Urinary bladder (tissue), 4 donors: ENCODE measurements around the gene CEP250. TPM values are rescaled to one million over a fixed set of nuclear protein-coding genes. Genes with fewer than 3 reads are reported as not detected.
"Not testable (repeated sequence)": the region's sequence is repeated elsewhere in the genome, so short reads cannot be mapped to it uniquely, and the experiment has no call there.

ENCODE experiments used
- DNase-seq: peaks from one replicate; pipeline ENCODE4 v3.0.0-alpha.2; 2015; ENCODE audit errors: extremely low spot score
- H3K27ac ChIP-seq: one replicate; pipeline ENCODE4 v1.5.1; 2013; ENCODE audit warnings: low read depth, mild to moderate bottlenecking, moderate library complexity
- H3K36me3 ChIP-seq: one replicate; pipeline ENCODE4 v1.6.1; 2013; ENCODE audit warnings: mild to moderate bottlenecking, moderate library complexity; ENCODE audit not compliant: insufficient read depth
- H3K4me1 ChIP-seq: one replicate; pipeline ENCODE4 v1.6.1; 2013; ENCODE audit warnings: mild to moderate bottlenecking, moderate library complexity; ENCODE audit not compliant: insufficient read depth
- H3K4me3 ChIP-seq: one replicate; pipeline ENCODE4 v1.5.1; 2013; ENCODE audit warnings: low read depth, low read length
- WGBS: extraction: QIAGEN DNeasy Blood & Tissue Kit; methylation state at CpG from one replicate; pipeline ENCODE4 v1.1.7; 2013; 5-methylcytosine and 5-hydroxymethylcytosine counted together
- polyA plus RNA-seq: library from polyadenylated mRNA; stranded (reverse); fragments of 200-250 nt; gene quantifications from one replicate; pipeline ENCODE4 v1.2.3, GENCODE V29; 2013
- total RNA-seq: library from RNA; depleted of rRNA; stranded (reverse); fragments of >200 nt; gene quantifications from one replicate; pipeline ENCODE4 v1.2.3, GENCODE V29; 2014
- donor health status: healthy with polysubstance abuse.
- donor health status: healthy.

CEP250 gene
- total and polyA plus RNA-seq, 2 donors = 15.7 to 18.3 TPM

DNA sequence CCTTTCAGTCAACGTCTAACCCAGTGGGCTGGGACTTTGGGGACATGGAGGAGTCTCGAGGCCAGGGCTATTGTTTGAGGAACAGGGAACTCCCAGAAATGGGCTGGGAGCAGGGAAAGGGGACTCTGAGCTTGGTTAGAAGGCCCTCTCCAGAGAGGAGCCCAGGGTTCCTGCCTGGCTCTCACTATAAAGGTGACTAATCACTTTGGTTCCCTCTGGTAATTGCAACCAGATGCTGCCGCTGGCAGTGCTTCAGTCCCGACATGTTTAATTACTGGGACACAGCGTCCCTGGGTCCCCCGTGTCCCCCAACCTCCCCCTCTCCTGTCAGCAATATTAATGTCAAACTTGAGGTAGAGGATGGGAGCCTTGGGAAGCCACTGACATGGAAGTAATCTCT lies 12.4 kb upstream of the CEP250 start:
- Histone ChIP-seq H3K4me1 (no peaks in the 10 kb centered on the region), H3K4me3 (no peak overlapping the region), H3K36me3 (no peaks in the 10 kb centered on the region), H3K27ac (no peak overlapping the region)
- 27% methylated on average over 6 of the region's 6 CpGs for WGBS
- no peak for DNase-seq

DNA sequence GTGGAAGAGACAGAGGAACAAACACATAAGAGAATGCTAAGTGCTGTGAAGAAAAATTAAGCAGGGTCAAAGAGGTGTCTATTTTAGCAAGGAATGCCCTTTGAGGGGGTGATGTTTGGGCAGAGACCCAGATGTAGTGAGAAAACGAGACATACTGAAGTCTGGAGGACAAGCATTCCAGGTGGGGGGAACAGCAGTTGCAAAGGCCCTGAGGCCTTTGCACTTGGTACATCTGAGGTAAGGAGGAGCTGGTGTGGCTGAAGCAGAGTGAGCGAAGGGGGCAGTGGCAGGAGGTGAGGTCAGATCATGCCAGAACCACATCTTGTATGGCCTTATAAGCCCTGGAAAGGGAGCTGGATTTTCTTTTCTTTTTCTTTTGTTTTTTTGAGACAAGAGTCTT lies 11.2 kb upstream of the CEP250 start:
- Histone ChIP-seq H3K4me3 (no peak overlapping the region), H3K4me1 (no peaks in the 10 kb centered on the region), H3K27ac (no peak overlapping the region), H3K36me3 (no peaks in the 10 kb centered on the region)
- 81% methylated on average over 2 of the region's 2 CpGs for WGBS
- DNase-seq = no peak

DNA sequence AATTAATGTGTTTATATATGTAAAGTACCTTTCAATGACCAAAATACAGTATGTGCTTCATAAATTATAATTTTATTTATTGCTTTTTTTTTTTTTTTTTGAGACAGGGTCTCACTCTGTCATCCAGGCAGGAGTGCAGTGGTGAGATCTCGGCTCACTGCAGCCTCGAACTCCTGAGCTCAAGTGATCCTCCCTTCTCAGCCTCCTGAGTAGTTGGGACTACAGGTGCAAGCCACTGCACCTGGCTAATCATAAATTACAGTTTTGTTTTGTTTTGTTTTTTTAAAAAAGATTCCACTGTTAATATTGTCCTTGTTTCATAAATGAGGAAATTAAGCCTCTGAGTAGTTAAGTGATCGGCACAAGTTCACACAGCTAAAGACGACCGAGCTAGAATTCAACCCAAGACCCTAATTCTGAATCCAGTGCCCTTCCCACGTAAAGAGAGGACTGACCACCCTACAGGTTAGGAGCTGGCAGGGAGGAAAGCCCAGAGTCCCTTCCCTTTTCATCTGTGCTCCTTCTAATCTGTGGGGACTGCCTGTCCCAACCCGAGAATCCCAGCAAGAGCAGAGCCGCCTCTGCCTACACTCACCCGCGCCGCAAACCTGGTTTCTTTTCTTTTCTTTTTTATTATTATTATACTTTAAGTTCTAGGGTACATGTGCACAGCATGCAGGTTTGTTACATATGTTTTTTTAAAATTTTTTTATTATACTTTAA lies 8.9 kb upstream of the CEP250 start:
- H3K27ac ChIP-seq = no peak overlapping the region
- H3K4me3 ChIP-seq = no peak overlapping the region
- 55% methylated on average over 11 of the region's 11 CpGs for WGBS
- H3K36me3 ChIP-seq = no peaks in the 10 kb centered on the region
- no peaks in the 10 kb centered on the region for H3K4me1 ChIP-seq
- DNase-seq = no peak

DNA sequence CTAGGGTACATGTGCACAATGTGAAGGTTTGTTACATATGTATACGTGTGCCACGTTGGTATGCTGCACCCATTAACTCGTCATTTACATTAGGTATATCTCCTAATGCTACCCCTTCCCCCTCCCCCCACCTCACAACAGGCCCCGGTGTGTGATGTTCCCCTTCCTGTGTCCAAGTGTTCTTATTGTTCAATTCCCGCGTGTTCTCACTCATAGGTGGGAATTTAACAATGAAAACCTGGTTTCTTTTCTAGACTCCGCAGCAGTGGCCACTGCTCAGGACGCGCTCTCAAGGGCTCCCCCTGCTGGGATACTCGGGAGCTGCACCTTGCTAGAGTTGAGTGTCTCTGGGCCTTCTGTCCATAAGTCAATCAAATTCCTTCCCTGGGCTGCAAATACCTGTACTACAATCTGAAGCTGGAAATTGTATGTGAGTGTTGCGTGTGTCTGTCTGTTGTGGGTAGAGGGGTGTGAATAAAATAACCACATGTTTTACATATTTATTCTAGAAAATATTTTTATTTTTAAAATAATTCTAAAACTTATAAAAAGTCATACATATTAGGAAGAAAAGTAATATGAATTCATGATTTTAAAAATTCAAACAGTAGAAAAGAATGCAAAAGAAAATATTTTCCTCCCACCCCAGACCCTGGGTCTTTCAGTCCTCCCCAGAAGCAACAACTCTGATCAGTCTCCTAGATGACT lies 8.2 kb upstream of the CEP250 start:
- Histone ChIP-seq H3K4me1 (no peaks in the 10 kb centered on the region), H3K4me3 (peak overlapping the region; percentile 16)
- 2% methylated on average over 11 of the region's 11 CpGs for WGBS

DNA sequence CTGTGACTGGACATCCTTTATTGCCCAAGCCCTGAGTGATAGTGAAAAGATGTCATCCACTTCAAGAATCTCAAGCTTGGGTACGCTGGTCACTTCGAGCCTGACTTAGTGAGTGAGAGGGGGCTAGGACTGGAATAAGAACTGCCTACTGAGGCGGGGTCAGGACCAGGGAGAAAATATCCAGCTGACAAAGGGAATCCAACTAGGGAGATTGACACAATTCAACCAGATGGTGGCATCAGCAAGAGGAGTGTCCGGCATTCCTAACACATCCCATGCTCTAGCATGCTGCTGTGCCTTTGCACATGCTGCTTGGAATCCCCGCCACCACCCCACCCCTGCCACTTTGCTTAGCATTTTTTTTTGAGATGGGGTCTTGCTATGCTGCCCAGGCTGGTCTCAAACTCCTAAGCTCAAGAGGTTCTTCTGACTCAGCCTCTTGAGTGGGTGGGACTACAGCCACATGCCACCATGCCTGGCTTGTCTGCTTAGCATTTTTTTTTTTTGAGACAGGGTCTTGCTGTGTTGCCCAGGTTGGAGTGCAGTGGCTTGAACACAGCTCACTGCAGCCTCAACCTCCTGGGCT lies 6.5 kb upstream of the CEP250 start:
- 93% methylated on average over 5 of the region's 5 CpGs for WGBS
- Histone ChIP-seq H3K27ac (no peak overlapping the region), H3K36me3 (no peaks in the 10 kb centered on the region), H3K4me3 (no peak overlapping the region), H3K4me1 (no peaks in the 10 kb centered on the region)
- no peak for DNase-seq

More for the DNA sequence above, 8.2 kb upstream of the CEP250 start:
- H3K27ac ChIP-seq = no peak overlapping the region
- DNase-seq = peak; percentile 64
- H3K36me3 ChIP-seq = no peaks in the 10 kb centered on the region

DNA sequence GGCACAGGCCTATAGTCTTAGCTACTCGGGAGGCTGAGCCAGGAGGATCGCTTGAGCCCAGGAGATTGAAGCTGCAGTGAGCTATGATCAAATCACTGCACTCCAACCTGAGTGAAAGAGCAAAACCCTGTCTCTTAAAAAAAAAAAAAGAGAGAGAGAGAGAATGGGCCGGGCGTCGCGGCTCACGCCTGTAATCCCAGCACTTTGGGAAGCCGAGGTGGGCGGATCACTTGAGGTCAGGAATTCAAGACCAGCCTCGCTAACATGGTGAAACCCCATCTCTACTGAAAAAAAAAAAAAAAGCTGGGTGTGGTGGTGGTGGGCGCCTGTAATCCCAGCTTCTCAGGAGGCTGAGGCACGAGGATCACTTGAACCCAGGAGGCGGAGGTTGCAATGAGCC lies 5.5 kb upstream of the CEP250 start:
- WGBS = 82% methylated on average over 13 of the region's 13 CpGs
- not testable (repeated sequence) for DNase-seq, H3K4me3 ChIP-seq, H3K4me1 ChIP-seq, H3K27ac ChIP-seq, H3K36me3 ChIP-seq

DNA sequence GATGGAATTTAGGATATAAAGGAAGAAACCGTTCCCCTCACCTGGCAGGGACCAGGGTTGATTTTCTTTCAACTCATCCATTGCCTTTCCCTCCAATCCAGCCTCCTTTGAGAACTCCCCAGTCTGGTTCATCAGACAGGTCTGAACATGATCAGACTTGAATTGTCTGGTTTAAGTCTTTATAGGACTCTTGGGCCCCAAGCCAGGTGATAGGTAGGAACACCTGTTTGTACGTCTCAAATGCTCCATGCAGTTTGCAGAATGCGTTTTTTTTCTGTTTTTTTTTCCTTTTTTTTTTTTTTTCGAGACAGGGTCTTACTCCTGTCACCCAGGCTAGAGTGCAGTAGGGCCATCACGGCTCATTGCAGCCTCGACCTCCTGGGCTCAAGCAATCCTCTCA lies 4.1 kb upstream of the CEP250 start:
- H3K36me3 ChIP-seq = peaks cover 1% of the 10 kb centered on the region
- 83% methylated on average over 6 of the region's 6 CpGs for WGBS
- H3K4me1 ChIP-seq = no peaks in the 10 kb centered on the region
- H3K27ac ChIP-seq = no peak overlapping the region
- peak; percentile 76 for DNase-seq
- H3K4me3 ChIP-seq = no peak overlapping the region

DNA sequence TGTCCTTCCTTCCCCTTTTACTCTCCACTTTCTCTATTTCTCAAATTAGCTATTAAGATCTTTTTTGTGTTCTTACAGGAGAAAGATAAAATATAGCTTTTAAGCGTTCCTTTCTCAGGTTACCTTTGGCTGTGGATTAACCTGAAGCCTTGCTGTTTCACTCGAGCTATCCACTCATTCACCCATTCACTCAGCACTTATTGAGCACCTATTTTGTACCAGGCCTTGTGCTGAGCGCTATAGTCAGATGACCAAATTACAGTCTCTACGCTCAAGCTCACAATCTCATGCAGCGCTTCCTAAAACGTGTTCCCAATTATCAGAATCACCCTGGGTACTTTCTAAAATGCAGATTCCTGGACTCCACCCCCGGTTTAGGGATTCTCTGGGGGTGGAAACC lies 1.8 kb upstream of the CEP250 start:
- no peaks in the 10 kb centered on the region for H3K4me1 ChIP-seq
- 92% methylated on average over 7 of the region's 7 CpGs for WGBS
- no peak for DNase-seq
- H3K4me3 ChIP-seq = no peak overlapping the region
- H3K27ac ChIP-seq = no peak overlapping the region
- peaks cover 1% of the 10 kb centered on the region for H3K36me3 ChIP-seq

DNA sequence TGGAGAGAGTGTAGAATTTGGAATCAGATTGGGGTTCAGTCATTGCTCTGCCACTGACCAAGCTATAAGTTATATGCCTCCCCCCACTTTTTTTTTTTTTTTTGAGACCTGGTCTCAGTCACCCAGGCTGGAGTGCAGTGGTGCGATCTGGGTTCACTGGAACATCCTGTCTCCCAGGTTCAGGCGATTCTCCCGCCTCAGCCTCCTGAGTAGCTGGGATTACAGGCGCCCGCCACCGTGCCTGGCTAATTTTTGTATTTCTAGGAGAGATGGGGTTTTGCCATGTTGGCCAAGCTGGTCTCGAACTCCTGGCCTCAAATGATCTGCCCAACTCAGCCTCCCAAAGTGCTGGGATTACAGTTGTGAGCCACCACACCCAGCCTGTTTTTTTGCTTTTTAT lies 1.3 kb downstream of the CEP250 start:
- not testable (repeated sequence) for H3K36me3 ChIP-seq, H3K4me3 ChIP-seq, H3K4me1 ChIP-seq, H3K27ac ChIP-seq, DNase-seq
- 98% methylated on average over 7 of the region's 7 CpGs for WGBS

DNA sequence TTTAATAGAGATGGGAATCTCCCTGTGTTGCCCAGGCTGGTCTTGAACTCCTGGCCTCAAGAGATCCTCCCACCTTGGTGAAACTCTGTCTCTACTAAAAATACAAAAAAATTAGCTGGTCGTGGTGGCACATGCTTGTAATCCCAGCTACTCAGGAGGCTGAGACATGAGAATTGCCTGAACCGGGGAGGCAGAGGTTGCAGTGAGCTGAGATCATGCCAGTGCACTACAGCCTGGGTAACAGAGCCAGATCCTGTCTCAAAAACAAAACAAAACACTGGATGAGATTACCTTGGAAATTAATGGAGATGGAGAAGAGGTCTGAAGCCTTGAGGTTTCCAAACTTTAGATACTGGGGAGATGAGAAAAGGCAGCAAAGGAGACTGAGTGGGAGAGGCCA lies 2.1 kb downstream of the CEP250 start:
- 84% methylated on average over 2 of the region's 2 CpGs for WGBS
- not testable (repeated sequence) for H3K4me1 ChIP-seq, H3K27ac ChIP-seq, H3K4me3 ChIP-seq, DNase-seq, H3K36me3 ChIP-seq

DNA sequence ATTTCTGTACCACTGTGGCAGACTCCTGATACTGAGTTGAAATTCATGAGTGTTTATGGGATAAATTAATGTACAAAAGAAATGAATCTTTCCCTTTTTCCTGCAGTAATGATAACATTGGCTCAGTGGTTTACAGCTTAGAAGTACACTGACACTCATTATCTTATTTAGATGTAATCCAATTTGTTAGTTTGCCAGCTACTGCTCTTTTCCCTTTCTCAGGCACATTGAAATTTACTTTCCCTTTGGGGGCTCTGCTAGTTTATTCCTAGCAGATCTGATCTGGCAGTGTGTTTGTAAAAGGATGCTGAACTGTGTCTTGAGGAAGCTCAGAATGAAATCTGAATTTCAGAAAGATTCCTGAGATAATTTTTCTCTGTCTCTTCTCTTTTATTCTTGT lies 3.0 kb downstream of the CEP250 start:
- no peak for DNase-seq
- Histone ChIP-seq H3K4me3 (no peak overlapping the region), H3K27ac (no peak overlapping the region)

DNA sequence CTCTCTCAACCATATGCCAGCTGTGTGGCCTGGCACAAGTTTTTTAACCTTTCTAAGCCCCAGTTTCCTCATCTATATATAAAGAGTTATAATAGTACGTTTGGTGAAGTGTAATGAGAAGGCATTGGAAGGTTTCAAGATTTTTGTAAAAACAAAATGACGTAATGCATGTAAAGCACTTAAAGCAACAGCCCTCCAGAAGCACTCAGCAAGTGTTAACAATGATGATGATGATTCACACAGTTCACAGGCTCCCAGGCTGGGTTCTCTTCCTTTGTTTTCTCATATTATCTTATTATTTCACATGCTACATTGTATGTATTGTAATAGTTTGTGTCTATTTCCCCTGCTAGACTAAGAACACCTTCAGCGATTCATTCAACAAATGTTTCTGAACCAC lies 6.2 kb downstream of the CEP250 start:
- no peaks in the 10 kb centered on the region for H3K36me3 ChIP-seq
- H3K27ac ChIP-seq = no peak overlapping the region
- no peaks in the 10 kb centered on the region for H3K4me1 ChIP-seq
- no peak for DNase-seq
- no peak overlapping the region for H3K4me3 ChIP-seq
- WGBS = 87% methylated on average over 3 of the region's 3 CpGs

More for the DNA sequence above, 3.0 kb downstream of the CEP250 start:
- H3K4me1 ChIP-seq = no peaks in the 10 kb centered on the region
- peaks cover 1% of the 10 kb centered on the region for H3K36me3 ChIP-seq

DNA sequence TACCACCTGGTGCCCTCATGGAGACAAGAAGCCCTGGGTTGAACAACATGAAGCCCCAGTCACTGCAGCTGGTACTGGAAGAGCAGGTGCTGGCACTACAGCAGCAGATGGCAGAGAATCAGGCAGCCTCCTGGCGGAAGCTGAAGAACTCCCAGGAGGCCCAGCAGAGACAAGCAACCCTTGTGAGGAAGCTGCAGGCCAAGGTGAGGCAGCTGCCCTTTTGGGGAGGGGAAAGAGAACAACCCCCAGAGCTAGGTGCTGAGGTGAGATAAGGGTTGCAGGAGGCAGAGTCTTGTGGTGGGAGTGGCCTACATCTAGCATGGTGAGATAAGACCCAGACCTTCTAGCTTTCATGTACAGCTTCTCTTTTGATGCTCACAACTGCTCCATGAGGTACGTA lies 7.0 kb downstream of the CEP250 start:
- 94% methylated on average over 2 of the region's 2 CpGs for WGBS
- Histone ChIP-seq H3K27ac (no peak overlapping the region), H3K4me1 (no peaks in the 10 kb centered on the region), H3K36me3 (no peaks in the 10 kb centered on the region), H3K4me3 (no peak overlapping the region)
- DNase-seq = no peak
